PFSK-1 (cell line): ENCODE measurements around the gene MVK.

Experiments used
- FOXP2 ChIP-seq: optimal IDR thresholded peaks from 2 replicates; pipeline ENCODE3; 2011; ENCODE audit warnings: borderline replicate concordance, control low read depth, inconsistent platforms; ENCODE audit not compliant: insufficient read depth; ENCODE audit errors: extremely low read length, extremely low read depth
- POLR2AphosphoS5 ChIP-seq: IDR thresholded peaks from 2 replicates; pipeline ENCODE4 v1.6.1; 2012; ENCODE audit warnings: low read depth, mild to moderate bottlenecking, control low read depth, low read length, moderate library complexity
- REST ChIP-seq, 2 experiments: IDR thresholded peaks; 2 replicates each; pipeline versions ENCODE4 v1.6.1 to v1.8.0; 2011 to 2012; ENCODE audit warnings: low read depth in 2 of 2, low read length in 2 of 2, control low read depth in 1 of 2, inconsistent platforms in 1 of 2, mild to moderate bottlenecking in 1 of 2, moderate library complexity in 1 of 2; ENCODE audit not compliant: insufficient read depth in 1 of 2
- TAF1 ChIP-seq: IDR thresholded peaks from 2 replicates; pipeline ENCODE4 v1.6.1; 2012; ENCODE audit warnings: low read length, control low read depth, borderline replicate concordance; ENCODE audit not compliant: insufficient read depth

- TF ChIP-seq POLR2AphosphoS5 (no peak), REST (IDR thresholded peaks at IDR 0.05; ENCODE audit: insufficient read depth in 1 of 2, low read depth in 2 of 2, low read length in 2 of 2) (no peak), TAF1 (no peak), FOXP2 (no peak)
Observed at GRCh38 chr12:109607618-109608017, 34.0 kb downstream of the MVK start.
